HG03159 (cell line): ENCODE measurements around the gene REEP3.
"Not testable (repeated sequence)": the region's sequence is repeated elsewhere in the genome, so short reads cannot be mapped to it uniquely, and the experiment has no call there.

Source experiments
- ATAC-seq: cut with Tn5 transposase; IDR thresholded peaks from one replicate; pipeline ENCODE4 v1.9.1; 2021; ENCODE audit warnings: mild to moderate bottlenecking, moderate library complexity; ENCODE audit not compliant: unreplicated experiment

Gene REEP3

GRCh38 chr10:63661347-63661746, 140.1 kb downstream of the REEP3 start:
- ATAC-seq = no peak

GRCh38 chr10:63664341-63664885, 143.2 kb downstream of the REEP3 start:
- no peak for ATAC-seq

GRCh38 chr10:63665006-63665580, 143.9 kb downstream of the REEP3 start:
- not testable (repeated sequence) for ATAC-seq

- no peak for ATAC-seq
These were observed 144.5 kb downstream of the REEP3 start for GRCh38 chr10:63665670-63666134.

GRCh38 chr10:63666836-63667383, 145.7 kb downstream of the REEP3 start:
- ATAC-seq = peak; percentile 70

GRCh38 chr10:63667596-63668480, 146.6 kb downstream of the REEP3 start:
- ATAC-seq = no peak

GRCh38 chr10:63670291-63670898, 149.2 kb downstream of the REEP3 start:
- ATAC-seq = peak; percentile 40

- ATAC-seq = no peak
These were observed 150.2 kb downstream of the REEP3 start for GRCh38 chr10:63671317-63671937.

- ATAC-seq = no peak
These were observed 151.3 kb downstream of the REEP3 start for GRCh38 chr10:63672491-63672890.

GRCh38 chr10:63673246-63673645, 152.0 kb downstream of the REEP3 start:
- ATAC-seq = no peak

GRCh38 chr10:63673846-63674245, 152.6 kb downstream of the REEP3 start:
- no peak for ATAC-seq
